Measurements from ENCODE around the gene CFI. TPM values are rescaled to one million over a fixed set of nuclear protein-coding genes. Genes with fewer than 3 reads are reported as not detected.

CFI gene
- total RNA-seq, 1 donor from 2014 or later, result 13.0 TPM

Other genes starting within 250 kb of the CFI start
- gene MCUB, start 241.8 kb downstream of the CFI start, total RNA-seq (ENCODE audit: insufficient read depth, low replicate concordance), result 19.0 TPM
- gene CASP6, start 98.6 kb downstream of the CFI start, total RNA-seq (ENCODE audit: insufficient read depth, low replicate concordance), result 19.3 TPM
- gene PLA2G12A, start 71.9 kb downstream of the CFI start, total RNA-seq (ENCODE audit: insufficient read depth, low replicate concordance), result 19.5 TPM
- 7.0 TPM for gene GAR1, start 13.8 kb upstream of the CFI start, total RNA-seq (ENCODE audit: insufficient read depth, low replicate concordance)
- gene RRH, start 26.0 kb upstream of the CFI start, total RNA-seq (ENCODE audit: insufficient read depth, low replicate concordance), result not detected
- 1.9 TPM for gene LRIT3, start 46.1 kb upstream of the CFI start, total RNA-seq (ENCODE audit: insufficient read depth, low replicate concordance)
- gene EGF, start 110.9 kb upstream of the CFI start, total RNA-seq (ENCODE audit: insufficient read depth, low replicate concordance), result 8.4 TPM

Data from umbilical cord (tissue), 1 donor.